GM19463 (cell line): ENCODE results near the gene GOLGB1.
A peak's percentile ranks its signal among the peaks of the same experiment; 100 is the strongest.
"Not testable (repeated sequence)": the region's sequence is repeated elsewhere in the genome, so short reads cannot be mapped to it uniquely, and the experiment has no call there.

Experiments
- ATAC-seq: cut with Tn5 transposase; IDR thresholded peaks from one replicate; pipeline ENCODE4 v1.9.1; 2021; ENCODE audit warnings: mild to moderate bottlenecking, moderate library complexity; ENCODE audit not compliant: unreplicated experiment

The GOLGB1 gene

DNA sequence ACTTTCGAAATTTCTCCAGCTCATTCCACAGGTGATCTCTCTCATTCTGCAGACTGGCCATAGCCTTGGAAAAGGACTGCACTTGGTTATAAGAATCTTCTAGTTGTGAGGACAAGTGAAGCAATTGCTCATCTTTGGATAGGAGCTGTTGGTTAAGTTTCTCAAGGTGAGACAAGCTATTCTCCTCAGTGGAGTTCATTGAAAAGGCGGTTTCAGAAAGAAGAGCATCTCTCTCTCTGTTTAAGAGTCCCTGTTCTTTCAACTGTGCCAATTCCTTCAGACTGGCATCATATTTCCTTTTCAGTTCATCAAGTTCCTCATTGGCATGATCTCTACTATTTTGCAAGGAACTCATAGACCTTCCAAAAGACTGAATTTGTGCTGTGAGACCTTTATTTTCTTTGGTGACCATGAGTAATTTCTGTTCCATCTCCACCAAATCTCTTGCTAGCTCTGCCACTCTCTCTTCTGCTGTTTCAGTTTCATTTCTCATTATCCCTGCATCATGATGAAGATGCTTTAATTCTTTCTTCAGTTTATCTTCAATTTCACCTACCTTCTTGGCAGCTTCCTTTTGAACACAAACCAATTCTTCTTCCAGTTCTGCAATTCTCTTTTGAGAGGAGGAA is 58.6 kb downstream of the GOLGB1 start:
- ATAC-seq: peak; percentile 86

DNA sequence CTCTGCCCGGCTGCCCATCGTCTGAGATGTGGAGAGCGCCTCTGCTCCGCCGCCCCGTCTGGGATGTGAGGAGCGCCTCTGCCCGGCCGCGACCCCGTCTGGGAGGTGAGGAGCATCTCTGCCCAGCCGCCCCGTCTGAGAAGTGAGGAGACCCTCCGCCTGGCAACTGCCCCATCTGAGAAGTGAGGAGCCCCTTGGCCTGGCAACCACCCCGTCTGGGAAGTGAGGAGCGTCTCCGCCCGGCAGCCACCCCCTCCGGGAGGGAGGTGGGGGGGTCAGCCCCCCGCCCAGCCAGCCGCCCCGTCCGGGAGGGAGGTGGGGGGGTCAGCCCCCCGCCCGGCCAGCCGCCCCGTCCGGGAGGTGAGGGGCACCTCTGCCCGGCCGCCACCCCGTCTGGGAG is 60.8 kb downstream of the GOLGB1 start:
- ATAC-seq: not testable (repeated sequence)

DNA sequence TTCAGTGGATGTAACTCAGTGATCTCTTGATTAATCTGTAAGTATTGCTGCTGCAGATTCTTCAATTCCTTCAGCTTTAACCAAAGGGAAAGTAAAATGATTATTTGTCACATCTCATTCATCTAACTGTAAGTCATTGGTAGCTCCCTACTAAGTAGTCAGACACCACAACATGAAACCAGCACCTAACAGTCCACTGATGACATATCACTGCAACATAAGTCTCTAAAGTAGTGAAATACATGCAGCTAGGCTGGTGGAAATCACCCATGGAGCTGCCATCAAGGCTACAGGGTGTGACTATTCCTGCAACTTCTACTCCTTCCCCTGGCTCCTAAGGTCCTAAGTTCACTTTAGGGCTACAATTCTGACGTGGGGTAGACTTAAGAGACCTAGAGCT is 67.7 kb downstream of the GOLGB1 start:
- no peak for ATAC-seq

DNA sequence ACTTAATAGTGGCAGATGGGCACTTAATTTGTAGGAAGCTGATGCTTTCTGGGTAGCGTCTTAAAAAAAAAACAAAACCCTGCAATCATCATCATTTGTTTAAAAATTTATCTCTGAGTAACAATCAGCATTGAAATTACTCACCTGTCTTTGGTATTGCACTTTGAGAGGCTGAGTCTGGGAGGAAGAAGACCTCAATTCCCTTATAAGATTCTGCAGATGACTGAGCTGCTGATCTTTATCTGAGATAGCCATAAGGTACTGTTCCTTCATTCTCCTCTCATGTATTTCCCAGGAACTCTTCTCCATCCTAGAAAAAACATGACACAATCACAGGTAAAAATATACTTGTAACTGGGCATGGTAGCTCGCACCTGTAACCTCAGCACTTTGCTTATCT is 72.4 kb downstream of the GOLGB1 start:
- ATAC-seq: no peak

DNA sequence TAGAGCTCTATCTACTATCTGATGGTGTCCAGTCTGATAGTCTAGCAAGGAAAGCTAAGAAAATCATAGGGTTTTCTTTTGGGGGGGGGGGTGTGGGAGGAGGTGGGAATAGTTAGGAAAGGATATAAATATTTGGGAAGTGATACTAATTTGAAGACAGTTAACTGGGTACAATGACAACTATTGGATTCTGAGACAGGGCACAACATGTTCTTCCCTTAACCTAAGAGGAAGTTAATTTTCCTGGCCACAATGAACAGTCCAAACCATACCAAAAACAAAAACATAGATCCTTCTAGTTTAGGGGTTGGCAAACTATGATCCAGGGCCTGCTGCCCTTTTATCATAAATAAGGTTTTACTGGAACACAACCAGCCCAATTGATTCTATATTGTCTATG is 78.9 kb downstream of the GOLGB1 start:
- ATAC-seq: no peak

DNA sequence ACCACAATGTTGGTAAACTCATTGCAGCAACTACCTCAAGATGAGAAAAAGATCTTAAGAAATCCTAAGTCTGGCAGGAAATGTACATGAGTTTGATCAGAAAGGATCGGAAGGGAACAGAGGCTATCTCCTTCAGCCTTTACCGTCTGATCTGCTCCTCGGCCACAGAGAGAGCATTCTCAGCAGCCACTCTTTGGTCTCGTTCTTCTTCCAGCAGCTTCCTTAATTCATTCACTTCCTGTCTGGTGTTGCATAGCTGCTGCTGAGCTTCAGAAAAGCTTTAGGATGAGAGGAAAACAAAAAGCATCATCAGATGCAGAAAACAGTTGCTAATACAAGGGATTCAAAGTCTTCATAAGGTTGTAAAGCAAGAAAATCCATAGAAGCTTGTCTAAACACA is 82.2 kb downstream of the GOLGB1 start:
- ATAC-seq: no peak

DNA sequence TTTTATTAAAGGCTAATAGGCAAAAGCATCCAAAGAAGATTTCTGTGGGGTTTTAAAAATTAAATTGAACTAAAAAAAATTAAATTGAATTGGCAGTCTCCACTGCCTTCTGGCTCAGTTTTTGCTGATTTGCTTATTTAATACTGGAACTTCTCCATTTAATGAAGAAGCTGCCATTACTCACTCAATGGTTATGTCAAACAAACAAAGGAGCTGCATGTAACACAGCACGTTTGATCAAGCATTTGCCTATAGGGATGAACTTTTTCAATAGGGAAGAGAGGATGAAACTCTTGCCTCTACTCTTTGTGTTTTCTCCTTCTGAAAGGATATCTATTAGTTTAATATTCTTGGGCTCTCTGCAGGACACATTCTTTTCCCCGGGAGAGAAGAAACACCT is 84.1 kb downstream of the GOLGB1 start:
- ATAC-seq: no peak

DNA sequence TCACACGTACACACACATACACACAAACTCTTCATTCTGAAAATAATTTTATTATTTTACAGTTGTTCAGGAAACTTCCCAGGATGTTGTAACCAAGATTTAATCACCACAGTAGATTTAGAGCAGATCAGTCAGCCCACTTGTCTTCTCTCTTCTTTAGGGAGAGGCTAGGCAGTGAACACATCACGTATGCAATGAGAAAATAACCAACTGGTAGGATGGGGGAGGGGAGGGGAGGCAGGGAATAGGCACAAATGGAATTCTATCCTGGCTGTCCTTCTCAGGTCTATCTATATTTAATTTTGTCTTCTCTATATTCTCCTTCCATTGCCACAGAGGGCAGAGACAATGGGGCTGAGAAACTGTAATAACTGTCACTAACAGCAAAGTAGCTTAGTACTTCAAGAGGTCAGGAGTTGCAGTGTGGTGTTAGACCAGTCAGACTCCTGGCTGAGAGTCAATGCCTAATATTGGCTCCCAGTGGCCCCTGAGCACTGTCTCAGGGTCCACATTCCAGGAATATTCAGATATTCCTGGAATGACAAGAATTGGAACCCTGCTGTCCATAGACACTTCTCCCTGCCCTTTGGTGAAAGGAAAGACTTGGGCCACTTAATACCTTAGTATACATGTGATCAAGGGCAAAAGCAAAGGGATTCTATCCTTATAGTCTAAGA is 86.2 kb downstream of the GOLGB1 start:
- no peak for ATAC-seq

DNA sequence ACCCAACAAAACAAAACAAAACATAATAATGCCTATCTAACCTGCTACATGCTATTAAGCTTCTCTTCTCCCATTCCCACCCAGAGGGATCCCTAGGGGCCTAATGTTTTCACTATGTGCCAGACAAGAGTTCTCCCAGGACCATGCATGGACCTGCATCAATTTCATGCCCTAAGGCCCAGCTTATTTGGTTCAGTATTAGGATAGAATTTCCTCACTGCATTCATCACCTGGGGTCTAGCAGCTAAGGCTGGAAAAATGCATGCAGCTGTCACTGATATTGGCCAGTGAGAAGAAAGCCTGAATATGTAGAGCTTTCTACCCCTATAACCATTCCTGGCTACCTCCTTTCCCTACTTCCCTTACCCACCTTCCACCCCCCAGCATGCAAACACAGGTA is 86.8 kb downstream of the GOLGB1 start:
- ATAC-seq: no peak

DNA sequence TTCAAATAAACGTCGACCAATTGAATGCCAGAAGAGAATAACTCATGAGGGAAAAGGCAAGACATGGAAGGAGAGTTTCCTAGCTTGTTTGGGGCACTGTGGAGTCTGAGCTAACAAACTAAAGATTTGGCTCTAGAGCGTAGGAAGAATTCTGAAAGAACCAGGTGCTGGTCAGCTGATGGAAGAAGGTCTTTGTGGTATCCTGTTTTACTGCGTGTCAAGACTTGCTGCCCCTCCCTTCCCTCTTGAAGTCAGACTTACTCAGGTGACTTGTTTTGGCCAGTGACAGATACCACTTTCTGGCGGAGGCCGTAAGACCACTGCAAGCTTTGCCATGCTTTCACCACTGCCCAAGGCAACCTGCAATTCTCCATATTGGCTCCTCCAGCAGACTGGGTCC is 88.2 kb downstream of the GOLGB1 start:
- ATAC-seq: no peak

DNA sequence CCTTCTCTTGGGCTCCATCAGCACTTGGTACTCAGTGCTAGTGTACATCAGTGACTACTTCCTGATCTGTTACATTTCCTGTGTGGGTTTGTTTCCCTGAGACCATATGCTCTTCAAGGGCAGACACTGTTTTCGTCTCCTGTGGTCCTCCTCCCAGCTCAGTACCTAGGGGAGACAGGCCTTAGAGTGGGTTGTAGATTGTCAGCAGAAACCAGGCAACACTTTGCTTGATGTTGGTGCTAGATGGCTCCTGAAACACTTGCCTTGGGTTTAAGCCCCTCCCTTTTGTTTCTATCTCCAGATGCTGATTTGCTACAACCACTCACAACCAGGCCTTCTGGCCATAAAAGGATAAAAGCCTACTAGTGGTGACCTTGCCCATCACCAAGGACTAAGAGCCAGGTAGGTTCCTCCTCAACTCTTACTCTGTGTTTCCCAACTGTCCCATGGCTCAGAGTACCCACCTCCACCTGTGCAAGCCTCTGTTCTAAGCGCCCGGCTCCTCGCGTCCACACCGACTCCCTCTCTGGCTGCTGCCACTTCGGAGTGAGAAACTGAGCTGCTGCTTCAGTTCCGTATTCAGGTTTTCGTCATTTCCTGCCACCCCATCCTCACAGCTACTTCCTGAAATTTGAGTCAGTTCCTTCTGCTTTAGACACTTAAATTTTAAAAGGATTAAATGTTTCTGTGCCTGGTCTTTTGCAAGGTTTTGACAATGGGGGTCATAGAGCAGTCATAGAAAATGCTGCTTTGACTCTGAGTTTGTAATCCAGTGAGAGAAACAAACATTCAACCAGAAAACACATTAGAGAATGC is 89.0 kb downstream of the GOLGB1 start, which contains the start of gene HCLS1:
Gene HCLS1 (minus strand): TSS at position 548 of the 816 bp plus-strand sequence. CDS start 2,556 bp downstream, outside the sequence.
- ATAC-seq: peak; percentile 88

DNA sequence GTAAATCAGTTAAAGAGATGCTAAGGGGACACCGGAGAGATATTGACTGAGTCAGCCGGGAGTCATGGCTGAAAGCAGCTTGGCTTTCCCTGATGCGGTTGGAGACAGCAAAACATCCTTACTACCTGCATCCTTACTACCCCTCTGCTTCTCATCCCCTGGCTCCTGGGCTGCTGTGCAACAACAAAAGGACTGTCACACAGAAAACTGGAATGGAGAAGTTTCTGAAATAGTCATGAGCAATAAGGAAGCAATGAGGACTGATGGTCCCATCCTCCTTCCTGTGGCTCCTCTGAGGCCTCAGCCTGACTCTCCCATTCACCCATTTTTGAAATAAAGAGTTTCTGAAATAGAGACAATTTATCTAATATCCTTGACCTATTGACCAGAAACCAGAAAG is 90.0 kb downstream of the GOLGB1 start:
- no peak for ATAC-seq

DNA sequence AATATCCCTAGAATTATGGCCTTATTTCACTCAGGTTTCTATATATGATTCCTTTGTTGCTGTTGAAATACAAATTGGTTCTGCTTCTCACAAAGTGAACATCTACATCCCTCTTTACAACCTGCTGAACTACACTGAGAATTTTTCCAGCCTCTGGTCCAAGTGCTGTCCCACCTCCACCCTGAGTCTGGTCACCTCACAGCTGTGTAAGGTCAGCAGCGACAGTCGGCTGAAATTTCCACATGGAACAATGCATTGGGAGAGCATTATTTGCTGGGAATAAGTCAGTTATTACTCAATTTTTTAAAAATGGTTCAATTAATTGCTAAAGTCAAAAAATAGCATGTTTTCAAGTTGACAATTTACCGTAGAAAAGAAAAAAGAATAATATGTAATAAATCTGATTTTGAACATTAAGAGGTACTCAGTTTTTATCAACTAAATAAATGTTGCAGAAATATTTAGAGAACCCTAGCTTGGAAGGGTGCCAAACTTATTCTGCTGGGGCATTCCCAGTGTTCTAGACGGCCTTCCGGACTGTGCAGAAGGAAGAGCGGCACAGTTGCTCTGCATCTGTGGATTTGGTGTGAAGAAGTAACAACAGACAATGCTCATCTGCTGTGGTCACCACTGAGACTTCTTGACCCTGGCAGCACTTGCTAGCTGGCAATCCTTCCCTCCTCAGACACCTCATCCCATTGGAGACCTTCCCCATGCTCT is 90.7 kb downstream of the GOLGB1 start:
- ATAC-seq: no peak

DNA sequence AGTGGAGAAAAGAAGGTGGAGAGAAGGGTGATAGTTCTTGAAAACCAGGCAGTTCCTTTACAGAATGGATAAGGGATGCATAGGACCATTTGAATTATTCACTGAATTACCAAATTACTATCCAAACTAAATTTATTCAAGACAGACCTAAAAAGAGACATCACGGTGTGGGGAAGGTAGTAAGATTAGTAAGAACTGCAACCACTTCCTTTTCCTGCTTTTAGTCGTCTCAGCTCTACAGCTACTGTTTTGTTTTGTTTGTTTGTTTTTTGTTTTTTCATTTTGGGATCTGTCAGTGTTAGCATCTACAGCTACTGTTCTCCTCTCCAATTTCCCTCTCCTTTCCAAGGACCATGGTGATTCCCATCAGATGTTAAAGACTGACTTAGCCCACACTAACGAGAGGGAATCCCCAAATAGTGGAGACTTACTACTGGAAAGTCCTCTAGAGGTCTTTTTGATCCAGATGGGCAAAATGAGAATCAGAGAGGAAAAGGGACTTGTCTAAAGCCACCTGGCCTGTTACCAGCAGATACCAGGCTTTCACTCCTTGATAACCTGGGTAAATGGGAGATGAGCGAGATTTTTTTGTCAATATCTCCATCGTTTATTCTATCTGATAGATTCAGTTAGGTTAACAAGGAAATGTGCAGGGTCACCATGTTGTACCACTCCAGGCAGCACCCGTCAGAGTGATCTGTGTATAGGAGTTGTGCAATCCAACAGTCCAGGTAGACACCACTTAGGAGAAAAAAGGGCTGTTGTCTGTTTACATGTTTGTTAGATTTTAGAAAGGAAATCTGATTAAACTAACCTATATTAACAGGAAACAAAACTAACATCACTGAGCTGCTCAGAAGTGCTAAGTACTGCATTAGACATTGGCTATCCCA is 94.8 kb downstream of the GOLGB1 start:
- ATAC-seq: peak; percentile 87

DNA sequence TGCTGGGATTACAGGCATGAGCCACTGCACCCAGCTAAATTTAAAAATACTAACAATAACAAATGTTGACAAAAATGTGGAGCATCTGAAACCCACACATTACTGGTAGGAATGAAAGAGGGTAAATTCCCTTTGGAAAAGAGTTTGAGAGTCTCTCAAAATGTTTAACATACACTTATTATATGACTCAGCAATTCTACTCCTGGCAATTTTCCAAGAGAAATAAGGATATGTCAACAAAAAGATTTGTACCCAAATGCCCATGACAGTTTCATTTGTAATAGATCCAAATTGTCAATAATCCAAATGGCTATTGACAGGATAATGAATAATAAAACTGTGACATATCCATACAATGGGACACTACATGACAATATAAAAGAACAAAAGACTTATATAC is 97.9 kb downstream of the GOLGB1 start:
- no peak for ATAC-seq

DNA sequence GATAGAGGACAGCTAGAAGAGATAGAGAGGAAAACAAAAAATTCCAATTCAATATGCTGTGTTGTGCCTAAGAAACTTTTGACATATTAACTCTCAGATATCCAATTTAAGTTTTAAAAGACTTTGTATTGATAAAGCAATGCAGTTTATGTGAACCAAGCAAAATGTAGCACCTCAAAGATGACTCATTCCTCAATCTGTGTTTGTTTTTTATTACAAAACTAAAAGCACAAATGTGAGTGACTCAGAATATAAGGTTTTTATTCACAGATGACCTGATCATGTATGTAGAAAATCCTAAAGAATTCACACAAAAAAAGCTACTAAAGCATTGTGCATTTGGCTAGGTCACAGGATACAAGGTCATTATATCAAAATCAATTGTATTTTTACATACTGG is 99.9 kb downstream of the GOLGB1 start:
- ATAC-seq: no peak

DNA sequence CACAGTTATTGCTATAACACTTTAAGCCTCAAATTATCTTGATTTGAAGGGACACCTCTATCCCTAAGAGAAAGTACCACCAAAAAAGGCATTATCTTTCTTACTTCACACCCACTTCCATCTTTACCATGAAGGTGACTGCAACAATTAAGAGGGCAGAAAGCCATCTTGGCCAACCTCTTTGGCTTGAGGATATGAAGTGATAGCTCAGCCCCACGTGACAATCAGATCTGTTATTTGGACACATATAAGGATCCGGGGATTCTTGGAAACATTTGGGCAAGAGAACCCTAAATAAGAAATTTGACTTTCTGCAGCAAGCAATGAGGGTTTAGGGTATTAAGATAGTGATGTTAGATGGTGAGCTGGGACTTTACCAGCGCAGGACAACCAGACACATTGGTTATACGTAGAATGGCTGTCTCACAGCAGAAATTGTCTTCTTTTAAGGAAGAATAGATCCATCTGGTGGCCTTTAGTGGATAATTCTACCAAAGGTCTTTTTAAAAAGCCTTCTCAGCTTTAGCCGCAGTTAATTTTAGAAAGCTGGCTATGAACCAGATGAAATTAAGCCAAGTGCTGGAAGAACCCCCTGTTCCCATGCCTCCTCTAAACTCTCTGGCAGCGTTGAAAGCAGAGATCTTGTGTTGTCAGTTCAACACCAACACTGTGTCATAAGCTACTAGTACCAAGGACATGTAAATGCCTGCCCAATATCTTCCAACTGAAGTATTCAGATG is 101.2 kb downstream of the GOLGB1 start:
- ATAC-seq: no peak

DNA sequence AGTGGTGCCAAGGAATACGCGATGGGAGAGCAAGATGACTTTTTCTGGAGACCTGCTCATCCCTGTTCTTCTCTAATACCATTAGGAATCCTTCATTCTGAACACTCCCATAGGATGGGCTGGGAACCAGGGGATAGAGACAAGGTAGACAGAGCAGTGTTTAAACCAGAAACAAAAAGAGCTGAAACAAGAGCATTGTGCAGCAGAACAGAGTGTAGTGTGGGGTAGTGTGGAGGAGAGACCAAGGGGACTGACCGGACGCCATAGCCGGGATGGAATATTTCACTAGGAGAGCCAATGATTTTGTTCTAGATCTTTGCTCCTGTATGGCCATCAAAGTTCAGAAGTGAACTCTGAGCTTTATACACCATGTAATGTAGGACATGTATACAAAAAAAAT is 104.5 kb downstream of the GOLGB1 start:
- no peak for ATAC-seq

DNA sequence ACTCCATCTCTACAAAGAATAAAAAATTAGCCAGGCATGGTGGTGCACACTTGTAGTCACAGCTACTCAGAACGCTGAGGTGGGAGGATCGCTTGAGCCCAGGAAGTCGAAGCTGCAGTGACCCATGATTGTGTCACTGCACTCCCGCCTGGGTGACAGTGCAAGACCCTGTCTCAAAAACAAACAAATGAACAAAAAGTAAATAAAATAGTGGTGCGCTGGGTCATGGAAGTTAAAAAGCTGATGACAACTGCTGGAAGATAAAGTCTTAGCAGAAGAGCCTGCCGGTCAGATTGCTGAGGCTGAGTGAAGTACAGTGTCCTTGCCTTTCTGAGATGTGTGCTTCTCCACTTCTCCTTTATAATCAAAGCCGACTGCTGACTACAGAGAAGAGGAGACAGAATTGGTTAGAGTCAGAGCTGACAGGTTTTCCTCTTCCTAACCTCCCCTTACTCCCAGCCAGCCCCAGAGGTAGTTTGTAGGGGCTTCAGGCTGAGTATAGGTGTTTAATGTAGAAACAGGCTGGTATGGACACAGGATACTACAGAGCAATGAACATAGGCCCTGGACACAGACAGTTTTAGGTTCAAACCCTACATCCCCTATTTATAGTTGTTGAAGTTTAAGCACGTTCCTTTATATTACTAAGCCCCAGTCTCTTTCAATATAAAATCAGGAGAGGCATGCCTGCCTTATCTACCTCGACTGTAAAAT is 106.8 kb downstream of the GOLGB1 start:
- no peak for ATAC-seq
